ENCODE measurements around the gene LBX1.

Gene LBX1, protein sequence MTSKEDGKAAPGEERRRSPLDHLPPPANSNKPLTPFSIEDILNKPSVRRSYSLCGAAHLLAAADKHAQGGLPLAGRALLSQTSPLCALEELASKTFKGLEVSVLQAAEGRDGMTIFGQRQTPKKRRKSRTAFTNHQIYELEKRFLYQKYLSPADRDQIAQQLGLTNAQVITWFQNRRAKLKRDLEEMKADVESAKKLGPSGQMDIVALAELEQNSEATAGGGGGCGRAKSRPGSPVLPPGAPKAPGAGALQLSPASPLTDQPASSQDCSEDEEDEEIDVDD

DNA sequence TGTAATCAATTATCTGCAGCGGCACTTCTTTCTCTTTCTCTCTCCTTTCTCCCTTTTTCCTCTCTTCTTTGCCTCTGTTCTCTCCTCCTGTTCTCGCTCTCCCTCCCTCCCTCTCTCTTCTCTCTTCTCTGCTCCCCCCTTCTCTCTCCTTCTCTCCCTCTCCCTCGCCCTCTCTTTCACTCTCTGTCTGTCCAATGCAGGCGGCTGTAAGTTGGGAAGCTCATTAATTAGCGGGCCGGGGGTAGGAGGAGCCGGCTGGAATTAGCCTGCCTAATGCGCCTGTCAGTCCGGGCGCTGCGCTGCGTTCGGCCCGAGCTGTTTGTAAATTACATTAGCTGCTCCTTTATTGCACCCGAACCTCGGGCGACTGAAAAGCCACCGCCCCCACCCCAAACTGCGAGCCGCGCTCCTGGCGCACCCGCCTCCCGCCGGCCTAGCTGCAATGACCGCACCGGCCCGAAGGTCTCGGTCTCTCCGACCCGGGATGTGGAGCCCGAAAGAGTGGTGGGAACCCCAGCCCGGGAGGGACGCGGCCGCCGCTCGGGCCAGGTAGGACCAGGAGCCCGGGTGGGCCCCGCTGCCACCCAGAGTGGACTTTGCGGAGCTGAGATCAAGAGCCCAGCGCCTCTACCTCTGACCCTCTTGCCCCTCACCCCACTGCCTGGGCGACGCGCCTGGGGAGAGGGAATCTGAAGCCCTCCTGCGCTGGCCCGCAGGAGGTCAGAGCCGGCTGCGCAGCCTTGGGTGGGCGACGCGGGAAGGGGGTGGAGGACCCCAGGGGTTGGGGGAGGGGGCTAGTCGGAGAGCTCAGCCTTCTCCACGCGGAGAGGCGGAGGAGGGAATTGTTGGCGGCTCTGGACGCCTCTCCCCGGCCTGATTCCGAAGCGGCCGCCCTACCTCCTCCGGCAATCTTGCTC lies at the start of gene LBX1:
Gene LBX1 (minus strand): TSS at position 198 of the 917 bp plus-strand sequence. CDS start 648 bp downstream, outside the sequence.
- DNase-seq, result no peak

DNA sequence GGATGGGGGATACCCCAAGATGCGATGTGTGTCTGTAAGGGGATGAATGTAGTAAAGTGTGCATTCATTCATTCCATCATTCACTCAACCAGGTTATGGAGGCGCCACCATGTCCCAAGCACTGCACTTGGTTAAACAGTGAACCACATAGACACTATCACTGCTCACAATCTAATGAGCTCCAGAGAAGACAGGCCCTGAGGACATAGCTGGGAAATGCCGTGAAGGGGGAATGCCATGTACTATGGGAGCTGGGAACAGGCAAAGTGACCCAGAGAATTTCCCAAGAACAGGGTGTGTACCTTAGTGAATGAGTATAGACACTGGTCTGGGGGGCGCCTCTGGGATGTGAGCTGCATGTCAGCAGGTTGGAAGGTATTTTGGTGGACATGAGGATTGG lies 44.5 kb upstream of the LBX1 start:
- no peak for DNase-seq

DNA sequence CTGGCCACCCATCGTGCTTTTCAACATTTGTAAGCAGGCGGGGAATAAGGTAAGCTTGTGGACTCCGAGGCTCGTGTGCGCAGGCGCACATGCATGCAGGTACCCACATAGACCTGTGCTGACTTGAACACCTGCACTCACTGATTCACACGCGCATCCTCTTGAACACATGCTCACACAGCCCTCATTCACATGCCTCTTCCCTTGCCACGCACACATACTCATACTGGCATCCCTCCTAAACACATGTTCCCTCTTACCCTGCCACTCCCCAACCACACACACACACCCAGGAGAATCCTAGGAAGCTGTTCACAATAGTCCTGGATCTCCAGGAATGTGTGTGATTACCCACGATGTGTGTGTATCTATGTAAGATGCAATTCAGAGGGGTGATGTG lies 44.1 kb upstream of the LBX1 start:
- DNase-seq, result no peak

DNA sequence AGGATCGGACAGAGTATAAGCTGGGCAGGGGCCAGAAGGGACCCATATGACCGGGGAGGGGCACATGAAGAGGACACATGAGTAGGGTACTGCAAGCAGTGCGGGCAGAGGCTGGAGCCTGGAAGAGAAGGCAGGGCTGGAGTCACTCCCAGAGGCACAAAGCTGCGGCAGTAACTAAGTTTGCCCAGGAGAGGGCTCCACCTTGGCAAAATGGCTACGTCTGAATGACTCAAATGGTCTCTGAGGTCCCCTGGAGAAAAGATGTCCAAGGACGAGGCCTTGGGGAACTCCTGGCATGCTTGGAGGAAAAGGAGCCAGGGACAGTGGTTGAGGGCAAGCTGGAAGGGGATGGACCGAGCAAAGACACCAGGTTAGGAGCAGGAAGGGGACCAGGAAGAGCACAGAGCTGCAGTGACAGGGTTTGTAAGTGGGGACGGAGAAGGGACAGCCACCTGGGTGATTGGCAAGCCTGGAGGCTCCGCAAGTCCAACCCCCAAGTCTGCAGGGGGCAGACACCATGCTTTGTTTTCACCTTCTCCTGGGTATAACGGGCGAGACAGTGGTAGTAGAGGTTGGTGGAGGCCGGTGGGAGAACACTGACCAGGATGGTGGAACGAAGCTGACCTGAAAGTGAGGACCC lies 43.1 kb upstream of the LBX1 start:
- DNase-seq, result no peak

DNA sequence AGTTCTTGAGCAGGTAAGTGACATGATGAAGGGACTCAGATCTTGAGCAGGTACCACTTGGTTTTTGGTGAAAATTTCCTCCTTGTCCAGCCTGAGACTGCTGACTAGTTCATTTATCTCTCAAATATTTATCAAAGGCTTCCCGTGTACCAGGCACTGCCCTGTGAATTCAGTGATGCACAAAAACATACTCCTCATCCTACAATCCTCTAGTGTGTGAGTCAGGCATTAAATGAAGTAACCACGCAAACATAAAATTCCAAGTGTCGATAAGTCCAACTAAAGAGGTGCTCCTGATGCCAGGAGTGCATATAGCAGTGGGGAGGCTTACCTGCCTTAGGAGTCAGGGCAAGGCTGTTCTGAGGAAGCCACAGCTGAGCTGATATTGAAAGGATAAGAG lies 41.5 kb upstream of the LBX1 start:
- DNase-seq, result no peak

DNA sequence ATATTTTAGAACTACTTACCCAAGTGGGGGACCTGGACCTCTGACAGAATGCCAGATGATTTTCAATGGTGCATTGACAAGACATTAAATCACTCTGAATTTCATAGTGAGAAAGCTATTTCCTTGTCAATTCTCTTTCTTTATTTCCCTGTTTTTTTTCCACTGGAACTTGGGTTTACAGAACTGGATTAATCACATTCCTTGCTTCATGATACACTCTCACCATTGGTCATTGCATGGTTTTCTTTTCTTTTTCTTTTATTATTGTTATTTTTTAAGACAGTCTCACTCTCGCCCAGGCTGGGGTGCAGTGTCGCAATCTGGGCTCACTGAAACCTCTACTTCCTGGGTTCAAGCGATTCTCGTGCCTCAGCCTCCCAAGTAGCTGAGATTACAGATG lies 38.5 kb upstream of the LBX1 start:
- no peak for DNase-seq

DNA sequence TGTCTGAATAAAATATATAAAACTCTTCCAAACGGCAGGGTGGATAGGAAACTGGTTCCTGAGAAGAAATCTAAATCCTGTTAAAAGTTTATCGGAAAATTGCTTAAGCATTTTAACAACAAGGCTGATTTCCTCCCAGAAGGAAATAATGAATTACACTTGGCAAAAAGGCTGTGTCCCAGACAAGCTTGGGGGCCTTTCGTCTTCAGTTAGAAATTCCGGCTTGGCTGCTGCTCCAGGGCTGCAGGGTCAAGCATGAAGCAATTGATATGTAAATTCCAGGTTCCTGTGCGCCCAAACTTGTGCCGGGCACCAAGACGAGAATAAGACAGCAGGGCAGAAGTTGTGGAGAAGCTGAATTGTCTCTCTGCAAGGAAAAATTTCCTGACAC lies 38.0 kb upstream of the LBX1 start:
- DNase-seq, result no peak

DNA sequence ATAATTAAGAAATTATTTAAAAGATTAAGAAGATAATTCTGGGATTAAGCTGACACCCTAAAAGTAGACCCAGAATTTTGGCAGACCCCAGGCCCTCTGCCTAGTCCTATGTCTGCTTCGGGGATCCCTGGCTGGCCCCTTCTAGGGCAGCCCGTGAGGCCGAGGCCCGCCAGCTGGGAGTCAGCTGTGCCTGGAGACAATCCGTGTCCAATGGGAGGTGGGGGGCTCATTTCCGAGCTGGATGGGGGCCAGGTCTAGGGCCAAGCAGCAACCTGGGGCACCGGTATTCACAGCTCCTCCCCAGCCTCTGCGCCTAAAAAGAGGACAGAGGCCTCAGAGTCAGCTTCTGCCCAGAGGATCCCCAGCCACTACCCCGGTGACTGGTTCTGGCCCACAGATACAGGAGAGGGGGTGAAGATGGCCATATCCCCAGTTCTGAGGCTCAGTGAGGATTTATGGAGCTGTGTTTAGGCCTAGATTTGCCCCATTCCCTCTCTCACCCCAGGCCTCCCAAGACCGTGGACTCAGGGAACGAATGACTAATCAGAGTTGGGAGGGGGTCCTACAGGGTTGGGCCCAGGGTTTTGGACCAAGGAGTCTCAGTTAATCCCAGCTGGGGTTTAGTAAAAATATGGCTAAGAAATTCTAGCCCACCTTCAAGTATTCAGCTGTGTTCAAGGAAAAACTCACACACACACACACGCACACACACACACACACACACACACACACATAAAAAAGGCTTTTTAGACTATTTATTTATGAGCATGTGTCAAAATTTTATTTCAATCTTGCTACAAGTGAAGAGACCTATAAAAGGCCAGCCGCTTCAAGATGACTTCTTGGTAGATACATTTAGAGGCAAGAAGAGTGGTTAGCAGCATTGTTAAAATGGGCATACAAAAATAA lies 37.4 kb upstream of the LBX1 start:
- DNase-seq, result no peak

DNA sequence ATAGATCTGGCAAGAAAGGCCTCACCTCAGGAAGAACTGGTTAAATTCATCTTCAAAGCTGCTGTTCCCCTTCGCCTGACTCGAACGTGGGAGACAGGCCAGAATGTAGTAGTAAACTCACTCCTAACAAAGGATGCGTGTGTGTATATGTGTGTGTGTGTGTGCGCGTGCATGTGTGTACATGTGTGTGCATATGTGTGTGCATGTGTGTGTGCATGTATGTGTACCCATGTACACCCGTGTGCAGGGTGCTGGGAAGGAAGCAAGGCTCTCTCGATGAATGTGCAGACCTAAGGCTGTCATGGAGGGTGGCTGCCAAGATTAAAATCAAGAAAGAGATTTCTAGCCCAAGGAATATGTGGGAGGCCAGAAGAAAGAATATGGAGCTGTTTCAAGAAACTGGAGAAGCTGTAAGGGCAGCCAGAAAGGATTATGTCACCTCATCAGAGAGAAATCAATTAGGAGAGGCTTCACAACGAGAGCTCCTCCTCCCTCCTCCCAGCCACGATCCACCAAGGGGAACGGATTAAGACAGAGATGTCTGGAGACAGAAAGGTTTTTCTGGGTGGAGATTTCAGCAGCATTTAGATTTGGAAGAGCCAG lies 34.0 kb upstream of the LBX1 start:
- DNase-seq, result no peak

DNA sequence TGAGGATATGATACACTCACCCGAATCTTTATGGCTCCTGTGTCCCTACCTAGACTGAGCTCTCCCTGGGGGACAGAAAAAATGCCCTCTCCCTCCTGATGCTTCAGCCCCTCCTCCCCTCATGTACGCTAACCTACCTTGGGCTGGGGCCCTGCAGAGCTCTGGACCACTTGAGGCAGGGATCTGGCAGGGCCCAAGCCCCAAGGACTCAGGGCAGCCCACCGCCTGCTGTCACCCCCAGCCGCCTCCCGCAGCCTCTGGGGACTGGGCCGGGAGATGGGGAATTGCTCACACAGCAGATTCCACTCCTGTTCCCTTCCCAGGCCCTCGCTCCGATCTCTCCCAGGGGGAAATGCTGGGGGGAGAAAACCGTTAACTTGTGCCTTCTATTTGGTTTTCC lies 32.9 kb upstream of the LBX1 start:
- no peak for DNase-seq

DNA sequence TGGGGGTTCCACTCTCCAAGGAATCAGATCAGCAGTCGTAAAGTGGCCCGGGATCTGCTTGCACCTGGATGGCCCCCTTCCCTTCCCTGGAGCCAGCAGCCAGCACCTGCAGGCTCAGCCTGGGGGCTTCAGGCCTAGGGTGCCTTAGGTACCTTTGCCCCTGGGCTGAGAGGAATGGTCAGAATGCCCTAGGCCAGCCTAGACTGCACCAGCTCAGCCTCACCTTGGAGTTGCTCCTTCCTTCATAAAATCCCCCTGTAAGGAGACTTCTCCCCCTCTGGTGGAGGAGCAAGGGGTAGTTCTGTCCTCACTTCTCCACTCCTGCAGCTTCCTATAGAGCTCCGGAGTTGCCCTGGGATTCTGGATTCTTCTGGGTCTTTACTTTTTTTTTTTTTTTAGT lies 32.4 kb upstream of the LBX1 start:
- DNase-seq, result no peak

DNA sequence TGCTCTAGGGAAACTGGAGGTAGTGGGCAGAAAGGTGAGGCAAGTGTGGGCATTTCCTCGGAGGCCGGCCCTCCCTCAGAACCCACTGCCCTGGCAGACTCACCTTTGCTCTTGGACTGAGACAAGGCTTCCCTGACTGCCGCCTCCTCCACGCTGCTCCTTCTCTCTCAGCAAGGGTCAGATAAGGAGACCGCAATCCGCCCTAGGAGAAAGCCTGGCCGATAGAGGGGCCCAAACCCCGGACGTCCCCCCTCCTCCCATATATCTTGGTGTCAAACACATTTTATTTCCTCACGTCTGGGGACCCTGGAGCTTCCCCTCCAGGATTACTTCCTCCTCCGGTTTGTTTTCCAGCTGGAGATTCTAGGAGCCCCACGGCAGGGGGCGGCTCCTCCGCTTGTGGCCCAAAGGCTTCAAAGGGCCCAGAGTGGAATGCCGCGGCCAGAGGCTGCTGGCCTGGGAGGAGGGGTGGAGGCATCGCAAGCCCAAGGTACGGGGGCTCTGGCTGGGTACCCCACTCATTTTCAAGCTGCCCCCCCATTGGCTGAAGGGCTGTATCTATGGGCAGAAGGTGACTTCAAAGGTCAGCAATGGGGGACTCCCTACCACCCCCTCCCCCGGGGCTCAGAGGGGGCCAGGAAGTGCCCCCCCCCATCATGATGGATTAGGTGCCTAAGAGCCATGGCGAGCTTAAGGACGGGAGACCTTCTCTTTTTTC lies 31.7 kb upstream of the LBX1 start:
- DNase-seq, result no peak

DNA sequence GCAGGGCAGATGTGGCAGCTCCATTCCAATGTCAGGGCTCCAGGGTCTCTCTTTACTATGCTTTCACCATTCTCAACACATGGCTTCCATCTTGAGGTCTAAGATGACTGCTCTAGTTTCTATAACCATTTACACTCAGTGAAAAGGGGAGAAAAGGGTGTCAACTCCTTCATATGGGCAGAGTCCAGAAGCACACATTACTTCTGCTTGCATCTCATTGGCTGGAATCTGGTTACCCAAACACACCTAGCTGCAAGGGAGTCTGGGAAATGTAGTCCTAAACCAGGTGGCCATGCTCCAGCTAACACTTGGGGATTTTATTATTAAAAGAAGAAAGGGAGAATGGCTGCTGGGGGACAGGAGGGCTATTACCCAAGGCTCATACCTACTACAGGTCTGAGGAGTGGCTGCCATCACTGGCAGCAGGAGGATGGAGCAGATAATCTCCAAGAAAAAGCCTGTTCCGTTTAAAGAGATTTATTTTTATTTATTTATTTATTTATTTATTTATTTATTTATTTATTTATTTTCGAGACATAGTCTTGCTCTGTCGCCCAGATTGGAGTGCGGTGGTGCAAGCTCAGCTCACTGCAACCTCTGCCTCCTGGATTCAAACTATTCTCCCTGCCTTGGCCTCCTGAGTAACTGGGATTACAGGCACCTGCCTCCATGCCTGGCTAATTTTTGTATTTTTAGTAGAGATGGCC lies 29.1 kb upstream of the LBX1 start:
- no peak for DNase-seq

DNA sequence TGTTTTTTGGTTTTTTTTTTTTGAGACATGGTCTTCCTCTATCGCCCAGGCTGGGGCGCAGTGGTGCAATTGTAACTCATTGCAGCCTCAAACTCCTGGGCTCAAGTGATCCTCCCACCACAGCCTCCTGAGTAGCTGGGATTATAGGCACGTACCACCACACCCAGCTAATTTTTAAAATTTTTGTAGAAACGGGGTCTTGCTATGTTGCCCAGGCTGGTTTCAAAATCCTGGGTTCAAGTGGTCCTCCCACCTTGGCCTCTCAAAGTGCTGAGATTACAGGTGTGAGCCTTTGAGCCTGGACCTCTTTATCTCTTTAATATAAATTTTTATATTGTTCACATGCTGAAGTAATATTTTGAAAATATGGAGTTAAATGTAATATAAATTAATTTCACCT lies 28.2 kb upstream of the LBX1 start:
- no peak for DNase-seq

DNA sequence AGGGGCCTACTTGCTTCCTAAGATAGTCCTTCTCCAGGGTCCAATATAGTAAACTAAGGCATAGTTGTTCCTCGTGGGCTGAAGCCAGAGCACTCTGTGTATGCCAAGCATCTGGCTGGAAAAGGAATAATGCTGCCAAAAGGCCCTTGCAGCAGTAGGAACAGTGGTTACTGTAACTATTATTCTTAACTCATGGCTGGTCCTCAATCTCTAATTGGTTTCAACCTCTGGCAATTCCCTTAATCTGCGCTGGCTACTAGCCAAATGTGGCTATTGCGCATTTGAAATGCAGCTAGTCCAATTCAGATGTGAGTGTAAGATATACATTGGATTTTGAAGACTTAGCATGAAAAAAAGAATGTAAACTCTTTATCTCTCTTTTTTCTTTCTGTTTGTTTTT lies 27.8 kb upstream of the LBX1 start:
- no peak for DNase-seq

DNA sequence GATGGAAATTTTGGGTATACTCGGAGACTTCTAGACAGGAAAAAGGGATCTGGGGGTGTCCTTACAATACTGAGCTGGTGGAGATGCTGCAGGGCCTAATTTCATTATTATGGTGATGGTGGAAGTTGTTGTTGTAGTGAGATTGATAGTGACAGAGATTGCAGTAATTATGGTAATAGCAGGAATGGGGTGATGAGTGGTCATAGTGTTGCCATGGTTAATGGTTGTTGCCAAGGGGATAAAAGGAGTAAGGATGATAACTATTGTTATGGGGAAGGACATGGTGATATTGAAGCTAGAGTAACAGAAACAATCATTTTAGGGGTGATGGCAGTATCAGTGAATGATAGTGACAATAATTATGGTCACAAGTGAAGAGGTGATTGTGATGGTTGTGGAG lies 27.1 kb upstream of the LBX1 start:
- DNase-seq, result no peak

DNA sequence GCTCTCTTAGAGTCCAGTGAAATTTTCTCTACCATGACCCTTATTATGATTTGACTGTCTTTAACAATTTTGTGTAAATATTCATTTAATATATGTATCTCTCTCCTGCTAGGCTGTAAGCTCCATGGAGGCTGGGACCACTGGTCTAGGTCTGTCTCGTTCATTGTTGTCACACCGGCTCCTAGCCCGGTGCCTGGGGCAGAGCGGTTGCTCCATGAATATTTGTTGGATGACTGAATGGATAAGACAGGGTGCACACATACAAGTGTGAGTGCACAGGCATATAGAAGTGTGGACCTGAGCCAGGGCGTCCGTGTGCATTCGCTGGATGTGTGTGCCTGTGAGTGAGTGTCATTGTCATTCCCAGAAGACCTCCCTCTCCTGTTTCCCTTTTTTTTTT lies 20.9 kb upstream of the LBX1 start:
- DNase-seq, result no peak

DNA sequence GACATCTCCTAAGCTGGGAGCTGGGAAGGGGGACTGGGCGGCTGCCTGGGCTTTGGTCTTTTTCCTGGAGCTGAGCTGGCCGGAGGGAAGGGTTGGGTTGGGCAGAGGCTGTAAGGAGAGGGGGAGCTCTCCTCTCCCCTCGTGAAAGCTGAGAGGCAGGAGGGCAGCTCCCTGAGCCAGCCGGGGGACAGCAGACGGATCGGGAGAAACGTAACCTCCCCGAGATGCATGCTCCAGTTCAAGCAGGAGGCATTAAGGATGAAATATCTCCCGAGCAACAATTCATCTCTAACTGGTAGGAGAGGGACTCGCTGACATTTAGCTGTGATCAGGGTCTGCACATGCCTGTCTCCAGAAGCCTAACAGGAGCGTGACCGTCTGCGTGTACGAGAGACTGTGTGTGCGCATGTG lies 19.9 kb upstream of the LBX1 start:
- no peak for DNase-seq

DNA sequence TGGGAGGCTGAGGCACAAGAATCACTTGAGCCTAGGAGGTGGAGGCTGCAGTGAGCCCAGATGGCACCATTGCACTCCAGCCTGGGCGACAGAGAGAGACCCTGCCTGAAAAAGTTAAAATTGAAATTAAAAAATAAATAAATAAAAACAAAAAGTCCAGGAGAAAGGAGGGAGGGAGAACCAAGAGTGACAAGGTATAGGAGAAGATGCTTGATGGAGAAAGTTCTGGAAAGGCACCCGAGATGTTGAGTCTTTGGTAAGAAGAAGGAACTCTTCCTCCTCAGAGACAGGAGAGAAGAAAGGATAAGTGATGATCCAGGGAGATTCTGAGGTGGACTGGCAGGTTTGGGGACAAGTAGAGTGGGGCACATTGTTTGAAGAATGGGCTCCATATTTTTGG lies 17.4 kb upstream of the LBX1 start:
- DNase-seq, result no peak

DNA sequence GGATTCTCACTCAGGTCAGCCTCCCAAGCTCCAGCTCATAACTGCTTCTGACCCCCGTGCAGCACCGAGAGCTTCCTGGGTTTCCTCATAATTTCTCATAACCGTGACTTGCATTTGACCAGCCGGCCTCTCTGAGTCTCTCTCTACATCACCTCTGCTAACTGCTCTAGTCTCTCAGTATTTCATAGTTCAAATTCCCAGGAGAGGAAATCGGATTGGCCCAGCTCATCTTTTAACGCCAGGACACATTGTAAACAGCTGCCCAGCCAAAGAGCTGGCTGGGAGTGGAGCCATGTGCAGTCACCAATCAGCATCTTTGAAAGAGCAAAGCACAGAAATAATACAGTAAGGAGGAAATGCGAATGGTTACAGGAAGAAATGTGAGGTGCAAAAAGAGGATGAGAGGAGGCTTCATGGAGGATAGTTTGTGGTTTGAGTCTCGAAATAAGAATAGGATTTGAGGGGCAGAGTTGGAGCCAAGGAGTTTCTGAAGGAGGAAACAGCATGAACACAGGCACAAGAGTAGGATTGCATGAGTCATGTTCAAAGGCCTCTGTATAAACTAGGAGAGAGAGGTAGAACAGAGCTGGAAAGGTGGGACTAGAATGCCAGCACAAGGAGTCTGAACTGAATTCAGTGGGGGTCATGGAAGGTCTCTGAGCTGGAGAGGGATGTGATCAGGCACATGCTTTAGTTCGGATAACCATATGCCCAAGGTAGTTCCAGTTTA lies 15.2 kb upstream of the LBX1 start:
- DNase-seq, result no peak
